GM12878 (cell line): ENCODE measurements around the gene PDE8B. TPM values are rescaled to one million over a fixed set of nuclear protein-coding genes. Genes with fewer than 3 reads are reported as not detected.

Source experiments
- ATAC-seq: fragments of 200-7000 bp; cut with Tn5 transposase; 3 replicates; pipeline ENCODE4 v1.9.1; 2020; ENCODE audit warnings: mild to moderate bottlenecking, moderate library complexity
- BruUV-seq: library from RNA; stranded (reverse); fragments of 400-500 nt; replicated peaks from 2 replicates; lab custom pipeline; 2021; lab: Mats Ljungman, UMichigan
- CTCF ChIA-PET: fragments of 300-600 bp; sonication (Branson Sonifier 250); formaldehyde crosslinking; extraction: SDS; loops from one replicate; lab custom pipeline; 2021; ENCODE audit warnings: inconsistent platforms; lab: Yijun Ruan, JAX
- POLR2A ChIA-PET: fragments of 350-600 bp; formaldehyde crosslinking; extraction: SDS; loops from one replicate; lab custom pipeline; 2021; ENCODE audit warnings: inconsistent platforms; lab: Charles Lee
- RAD21 ChIA-PET: fragments of 300-600 bp; sonication (Branson Sonifier 250); formaldehyde crosslinking; loops from one replicate; lab custom pipeline; 2023; ENCODE audit warnings: antibody characterized with exemption; ENCODE audit not compliant: unreplicated experiment; lab: Charles Lee
- SMC1A ChIA-PET: fragments of 300-600 bp; sonication (Branson Sonifier 250); formaldehyde crosslinking; loops from one replicate; lab custom pipeline; 2023; ENCODE audit not compliant: unreplicated experiment, uncharacterized antibody; lab: Charles Lee
- DNase-seq: peaks from one replicate; pipeline ENCODE4 v3.0.0-alpha.2; 2011; ENCODE audit warnings: low read depth, low spot score
- FAIRE-seq: peaks from 3 replicates; lab custom pipeline; 2011; peaks lifted over from hg19 to GRCh38; lab: Jason Lieb, UNC
- H2AFZ ChIP-seq: 2 replicates; pipeline ENCODE4 v1.6.0; 2011; ENCODE audit warnings: low read depth, low read length, control low read depth; ENCODE audit not compliant: control insufficient read depth
- H3K27ac ChIP-seq: 2 replicates; pipeline ENCODE4 v1.5.1; 2011; ENCODE audit warnings: control low read depth; ENCODE audit not compliant: control insufficient read depth, insufficient read depth
- H3K27me3 ChIP-seq, 2 experiments: replicated peaks in 1 of 2; 2 replicates each; pipeline versions ENCODE4 v1.6.0 to v1.6.1; 2011; ENCODE audit warnings: low read length in 1 of 2; ENCODE audit not compliant: control insufficient read depth in 2 of 2, insufficient read depth in 2 of 2
- H3K36me3 ChIP-seq, 2 experiments: 2 replicates each; pipeline ENCODE4 v1.5.1; 2011; ENCODE audit warnings: low read length in 1 of 2; ENCODE audit not compliant: control insufficient read depth in 2 of 2, insufficient read depth in 2 of 2
- H3K4me1 ChIP-seq: 2 replicates; pipeline ENCODE4 v1.6.1; 2011; ENCODE audit warnings: mild to moderate bottlenecking, low read length, moderate library complexity, mixed read lengths; ENCODE audit not compliant: control insufficient read depth, insufficient read depth
- H3K4me2 ChIP-seq: 2 replicates; pipeline ENCODE4 v1.6.0; 2011; ENCODE audit warnings: control low read depth; ENCODE audit not compliant: control insufficient read depth, insufficient read depth
- H3K4me3 ChIP-seq: fragments of 200-600 bp; sonication (generic); 2 replicates; pipeline ENCODE4 v1.5.1; 2016
- H3K79me2 ChIP-seq: 2 replicates; pipeline ENCODE4 v1.6.0; 2011; ENCODE audit warnings: low read length; ENCODE audit not compliant: control insufficient read depth, insufficient read depth
- H3K9ac ChIP-seq: 2 replicates; pipeline ENCODE4 v1.8.0; 2011; ENCODE audit warnings: low read length, control low read depth, mixed read lengths; ENCODE audit not compliant: control insufficient read depth, insufficient read depth
- H3K9me3 ChIP-seq: replicated peaks from 3 replicates; pipeline ENCODE4 v1.5.1; 2011; ENCODE audit warnings: mild to moderate bottlenecking, low read length; ENCODE audit not compliant: control insufficient read depth, insufficient read depth
- H4K20me1 ChIP-seq: 2 replicates; pipeline ENCODE4 v1.6.0; 2011; ENCODE audit not compliant: control insufficient read depth, insufficient read depth
- BACH1 ChIP-seq: fragments of 450-650 bp; IDR thresholded peaks from 2 replicates; pipeline ENCODE4 v1.6.1; 2017; ENCODE audit warnings: mild to moderate bottlenecking, borderline replicate concordance
- CHD2 ChIP-seq: IDR thresholded peaks from 2 replicates; pipeline ENCODE4 v1.6.1; 2011; ENCODE audit warnings: low read depth, low read length, improper control_type of control experiment, borderline replicate concordance
- CREB1 ChIP-seq: IDR thresholded peaks from 2 replicates; pipeline ENCODE4 v1.6.1; 2012; ENCODE audit warnings: low read depth, mild to moderate bottlenecking, inconsistent platforms
- CREM ChIP-seq: IDR thresholded peaks from 2 replicates; pipeline ENCODE4 v1.6.1; 2014; ENCODE audit warnings: antibody characterized with exemption, low read depth
- CTCF ChIP-seq, 3 experiments: IDR thresholded peaks in 2 of 3; conservative IDR thresholded peaks in 1 of 3; 2 replicates each; pipeline ENCODE4 v1.5.1; 2011; ENCODE audit warnings: low read depth in 3 of 3, low read length in 3 of 3, mild to moderate bottlenecking in 3 of 3, control low read depth in 2 of 3, moderate library complexity in 2 of 3, inconsistent platforms in 1 of 3, mixed read lengths in 1 of 3; ENCODE audit not compliant: control insufficient read depth in 2 of 3, insufficient read depth in 1 of 3; ENCODE audit errors: extremely low read depth in 1 of 3
- IRF4 ChIP-seq: IDR thresholded peaks from 2 replicates; pipeline ENCODE4 v1.6.1; 2011; ENCODE audit warnings: low read depth, low read length
- JUND ChIP-seq: IDR thresholded peaks from 2 replicates; pipeline ENCODE4 v1.6.1; 2012; ENCODE audit warnings: low read depth, mild to moderate bottlenecking, low read length, improper control_type of control experiment, moderate library complexity
- KDM1A ChIP-seq: fragments of 200-600 bp; sonication (generic); IDR thresholded peaks from 2 replicates; pipeline ENCODE4 v1.6.1; 2016; ENCODE audit warnings: borderline replicate concordance
- LARP7 ChIP-seq: fragments of 450-650 bp; IDR thresholded peaks from 2 replicates; pipeline ENCODE4 v1.6.1; 2017; ENCODE audit warnings: mild to moderate bottlenecking
- NFIC ChIP-seq: IDR thresholded peaks from 2 replicates; pipeline ENCODE4 v1.6.1; 2012; ENCODE audit warnings: low read depth, mild to moderate bottlenecking, inconsistent platforms, low read length, moderate library complexity
- POLR2AphosphoS2 ChIP-seq: IDR thresholded peaks from 2 replicates; pipeline ENCODE4 v1.6.1; 2011; ENCODE audit warnings: low read depth, mild to moderate bottlenecking, low read length, improper control_type of control experiment, moderate library complexity
- RELA ChIP-seq: fragments of 450-650 bp; IDR thresholded peaks from 2 replicates; pipeline ENCODE4 v1.8.0; 2014; ENCODE audit warnings: borderline replicate concordance; ENCODE audit not compliant: partially characterized antibody
- STAT1 ChIP-seq: fragments of 450-650 bp; conservative IDR thresholded peaks from 2 replicates; pipeline ENCODE4 v1.6.1; 2014; ENCODE audit warnings: antibody characterized with exemption, mild to moderate bottlenecking
- ZNF622 ChIP-seq: fragments of 450-650 bp; IDR thresholded peaks from 2 replicates; pipeline ENCODE4 v1.6.1; 2017; ENCODE audit warnings: mild to moderate bottlenecking, inconsistent platforms
- WGBS: methylation state at CpG from one replicate; pipeline ENCODE4 v1.1.6; 2016; ENCODE audit warnings: low lambda C conversion rate; ENCODE audit not compliant: insufficient replicate concordance, insufficient coverage; ENCODE audit errors: missing lambda C conversion rate; 5-methylcytosine and 5-hydroxymethylcytosine counted together
- in situ Hi-C: fragments of 300-500 bp; cut with MboI; formaldehyde crosslinking; loops from 9 replicates; pipeline ENCODE4 v1.14.3; 2018; ENCODE audit warnings: mixed read lengths
- intact Hi-C: fragments of 100-400 bp; cut with micrococcal nuclease; formaldehyde crosslinking; loops from one replicate; pipeline ENCODE4 v1.14.2; 2022; ENCODE audit not compliant: unreplicated experiment
- polyA plus RNA-seq, 11 experiments: library from polyadenylated mRNA; depleted of rRNA in 4 of 11; unstranded in 6 of 11; stranded (reverse) in 5 of 11; fragments of >200 nt; fragmentation: Nextera tagmentation in 4 of 11; fragmentation: Illumina TruSeq in 1 of 11; extraction: Ambion mirVana in 4 of 11; extraction: Trizol in 1 of 11; gene quantifications; 1 replicate in 1 of 11; 2 replicates in 10 of 11; pipeline versions ENCODE4 v1.2.1 to v1.2.3, GENCODE V29; 2011 to 2016; ENCODE audit warnings: inconsistent platforms in 2 of 11, missing spikeins in 2 of 11, low read depth in 1 of 11
- total RNA-seq, 4 experiments: library from RNA; depleted of rRNA in 3 of 4; stranded (reverse); fragments of >200 nt in 3 of 4; fragmentation: Illumina TruSeq in 1 of 4; extraction: Trizol in 1 of 4; gene quantifications; 2 replicates each; pipeline versions ENCODE4 v1.2.1 to v1.2.3, GENCODE V29; 2013 to 2021
- TF ChIP-seq, protein P1 (sequence below): fragments of 450-650 bp; IDR thresholded peaks from 2 replicates; pipeline ENCODE4 v1.6.1; 2017; ENCODE audit warnings: borderline replicate concordance
- TF ChIP-seq, protein P2 (sequence below): IDR thresholded peaks from 2 replicates; pipeline ENCODE4 v1.6.1; 2012; ENCODE audit warnings: low read length, inconsistent platforms

Gene PDE8B
- total and polyA plus RNA-seq, 10 of the 15 experiments (the other 5 are each of a cell fraction or from before 2014, with no cell fraction given): 0.03 to 0.44 (median 0.20) TPM; not detected in 3

DNA sequence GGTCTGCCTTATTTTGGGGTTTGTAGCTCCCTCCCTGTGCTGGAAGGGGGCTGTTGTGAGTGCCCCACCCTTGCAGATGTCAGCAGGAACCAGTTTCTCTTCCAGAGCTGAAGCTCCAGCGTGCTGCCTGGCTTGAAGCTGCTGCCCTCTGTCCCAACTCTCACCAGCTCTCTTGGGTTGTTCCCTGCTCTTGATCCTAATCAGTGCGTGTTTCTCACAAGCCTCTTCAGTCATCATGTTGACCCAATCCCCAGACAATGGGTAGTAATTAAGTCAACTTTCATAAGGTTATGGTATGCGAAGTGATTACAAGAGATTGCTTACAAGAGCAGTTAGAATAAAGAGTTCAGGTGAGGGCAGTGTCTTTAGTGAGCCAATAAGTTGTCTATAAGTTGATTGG, 57.0 kb downstream of the PDE8B start (continued):
- TF ChIP-seq CTCF (IDR thresholded peaks at IDR 0.05 in 2 of 3, conservative IDR thresholded peaks at IDR 0.05 in 1 of 3; ENCODE audit: control insufficient read depth in 2 of 3, extremely low read depth in 1 of 3, insufficient read depth in 1 of 3, low read depth in 3 of 3, low read length in 3 of 3) (no peak), KDM1A (no peak), RELA (no peak), ZNF622 (no peak), IRF4 (no peak), BACH1 (no peak), JUND (no peak), POLR2AphosphoS2 (no peak)
- TF ChIP-seq, protein P1, sequence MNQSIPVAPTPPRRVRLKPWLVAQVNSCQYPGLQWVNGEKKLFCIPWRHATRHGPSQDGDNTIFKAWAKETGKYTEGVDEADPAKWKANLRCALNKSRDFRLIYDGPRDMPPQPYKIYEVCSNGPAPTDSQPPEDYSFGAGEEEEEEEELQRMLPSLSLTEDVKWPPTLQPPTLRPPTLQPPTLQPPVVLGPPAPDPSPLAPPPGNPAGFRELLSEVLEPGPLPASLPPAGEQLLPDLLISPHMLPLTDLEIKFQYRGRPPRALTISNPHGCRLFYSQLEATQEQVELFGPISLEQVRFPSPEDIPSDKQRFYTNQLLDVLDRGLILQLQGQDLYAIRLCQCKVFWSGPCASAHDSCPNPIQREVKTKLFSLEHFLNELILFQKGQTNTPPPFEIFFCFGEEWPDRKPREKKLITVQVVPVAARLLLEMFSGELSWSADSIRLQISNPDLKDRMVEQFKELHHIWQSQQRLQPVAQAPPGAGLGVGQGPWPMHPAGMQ: no peak

- ATAC-seq: no peak
- in situ Hi-C loops: no loop called here
- CTCF ChIA-PET: no interaction called here
Observed at GRCh38 chr5:77272206-77272605, 61.7 kb downstream of the PDE8B start.

More at GRCh38 chr5:77272206-77272605, 61.7 kb downstream of the PDE8B start:
- no peak overlapping the region for H3K9ac ChIP-seq
- BruUV-seq: no TSS peak
- SMC1A ChIA-PET: interaction anchor here (1.0 kb wide), 1 partner anchor 221 kb away, joined by 3 read pairs; no protein-coding TSS in a partner anchor
- no peaks in the 10 kb centered on the region for H3K36me3 ChIP-seq
- FAIRE-seq: no peak
- no peak for DNase-seq
- no peaks in the 10 kb centered on the region for H3K9me3 ChIP-seq
- POLR2A ChIA-PET: no interaction called here
- no peak overlapping the region for H3K27ac ChIP-seq
- no peak for TF ChIP-seq CREB1
- no peak for TF ChIP-seq CREM
- no peak for TF ChIP-seq CHD2
- TF ChIP-seq, protein P2, sequence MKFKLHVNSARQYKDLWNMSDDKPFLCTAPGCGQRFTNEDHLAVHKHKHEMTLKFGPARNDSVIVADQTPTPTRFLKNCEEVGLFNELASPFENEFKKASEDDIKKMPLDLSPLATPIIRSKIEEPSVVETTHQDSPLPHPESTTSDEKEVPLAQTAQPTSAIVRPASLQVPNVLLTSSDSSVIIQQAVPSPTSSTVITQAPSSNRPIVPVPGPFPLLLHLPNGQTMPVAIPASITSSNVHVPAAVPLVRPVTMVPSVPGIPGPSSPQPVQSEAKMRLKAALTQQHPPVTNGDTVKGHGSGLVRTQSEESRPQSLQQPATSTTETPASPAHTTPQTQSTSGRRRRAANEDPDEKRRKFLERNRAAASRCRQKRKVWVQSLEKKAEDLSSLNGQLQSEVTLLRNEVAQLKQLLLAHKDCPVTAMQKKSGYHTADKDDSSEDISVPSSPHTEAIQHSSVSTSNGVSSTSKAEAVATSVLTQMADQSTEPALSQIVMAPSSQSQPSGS: no peak
- TF ChIP-seq LARP7: no peak
- no peak for TF ChIP-seq NFIC
- no peak for TF ChIP-seq STAT1
- H3K4me3 ChIP-seq: no peak overlapping the region
- 0% methylated on average over 1 of the region's 1 CpG for WGBS
- H3K79me2 ChIP-seq: no peaks in the 10 kb centered on the region
- H3K4me1 ChIP-seq: no peaks in the 10 kb centered on the region
- H4K20me1 ChIP-seq: no peaks in the 10 kb centered on the region
- intact Hi-C loops: no loop called here
- H3K4me2 ChIP-seq: no peak overlapping the region
- RAD21 ChIA-PET: no interaction called here
- H2AFZ ChIP-seq: no peak overlapping the region
- no peaks in the 10 kb centered on the region; a peak in 1 of 4 replicates for H3K27me3 ChIP-seq
